Endothelial cell of umbilical vein (primary cell): ENCODE results near the gene COL18A1.

Source experiments
- CTCF ChIP-seq, 2 donors: IDR thresholded peaks; 1 replicate in 1 of 2; 2 replicates in 1 of 2; pipeline ENCODE4 v1.5.1; 2011; ENCODE audit warnings: low read length in 2 of 2, mild to moderate bottlenecking in 2 of 2, moderate library complexity in 2 of 2, control low read depth in 1 of 2, inconsistent platforms in 1 of 2, low read depth in 1 of 2; ENCODE audit not compliant: insufficient read depth in 1 of 2; ENCODE audit errors: extremely low read depth in 1 of 2
- EZH2 ChIP-seq: IDR thresholded peaks from 2 replicates; pipeline ENCODE4 v1.6.1; 2012; ENCODE audit warnings: borderline replicate concordance, low read depth, mild to moderate bottlenecking, moderate library complexity, low read length, inconsistent platforms; ENCODE audit not compliant: severe bottlenecking
- JUN ChIP-seq: IDR thresholded peaks from 2 replicates; pipeline ENCODE4 v1.6.1; 2011; ENCODE audit warnings: borderline replicate concordance, low read depth; ENCODE audit not compliant: insufficient read length, insufficient read depth
- MYC ChIP-seq: IDR thresholded peaks from one replicate; pipeline ENCODE4 v1.6.1; 2011; ENCODE audit warnings: mild to moderate bottlenecking, low read depth, low read length
- POLR2A ChIP-seq: IDR thresholded peaks from 2 replicates; pipeline ENCODE4 v1.6.1; 2012; ENCODE audit warnings: low read depth, mild to moderate bottlenecking, control low read depth, low read length
- POLR2AphosphoS5 ChIP-seq: IDR thresholded peaks from 2 replicates; pipeline ENCODE4 v1.6.1; 2012; ENCODE audit warnings: low read depth, mild to moderate bottlenecking, control low read depth, low read length, moderate library complexity; ENCODE audit not compliant: insufficient read depth

DNA sequence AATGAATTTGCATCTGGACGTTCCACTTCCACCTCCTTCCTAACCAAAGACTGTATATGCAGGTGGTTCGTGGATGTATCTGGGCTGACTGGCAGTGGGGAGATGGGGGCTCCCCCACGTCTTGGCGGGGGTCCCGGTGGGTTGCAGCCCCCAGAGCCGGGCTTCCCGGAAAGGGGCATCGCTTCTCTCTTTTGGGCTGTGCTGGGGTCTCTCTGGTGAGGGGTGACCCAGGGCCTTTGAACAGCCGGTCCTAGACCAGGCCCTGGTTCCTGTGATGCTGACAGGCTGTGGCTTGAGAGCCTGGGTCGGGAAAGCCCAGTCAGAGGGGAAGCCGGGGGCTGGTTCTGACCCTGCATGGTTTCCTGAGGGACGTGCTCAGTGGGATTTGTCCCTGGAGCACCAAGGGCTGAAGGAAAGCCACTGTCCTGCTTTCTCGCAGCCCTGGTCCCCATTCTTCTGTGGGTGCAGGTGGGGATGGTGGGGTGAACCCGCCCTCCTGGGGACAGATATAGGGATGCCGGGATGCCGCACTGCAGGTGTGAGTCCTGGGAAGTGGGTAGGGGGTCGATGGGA is 29.8 kb downstream of the COL18A1 start:
- TF ChIP-seq EZH2, result no peak
- TF ChIP-seq CTCF (IDR thresholded peaks at IDR 0.05; ENCODE audit: extremely low read depth in 1 of 2, insufficient read depth in 1 of 2, low read depth in 1 of 2, low read length in 2 of 2), result no peak
- TF ChIP-seq POLR2A, result no peak
- TF ChIP-seq POLR2AphosphoS5, result no peak
- no peak for TF ChIP-seq MYC
- no peak for TF ChIP-seq JUN
